Astrocyte of the spinal cord (primary cell): Measurements from ENCODE around the gene CIITA.

Experiments used
- DNase-seq: peaks from one replicate; pipeline ENCODE4 v3.0.0; 2011; ENCODE audit warnings: low read depth, low spot score
- H3K4me3 ChIP-seq: 2 replicates; pipeline ENCODE4 v1.5.1; 2011; ENCODE audit warnings: low read depth, mild to moderate bottlenecking, low read length, moderate library complexity
- CTCF ChIP-seq: IDR thresholded peaks from 2 replicates; pipeline ENCODE4 v1.5.1; 2012; ENCODE audit warnings: low read depth, mild to moderate bottlenecking, low read length, inconsistent platforms
- in situ Hi-C: cut with HindIII; loops from 2 replicates; pipeline ENCODE4 v1.10.0; 2017; ENCODE audit warnings: low sequenced_read_pairs

The CIITA gene

GRCh38 chr16:10840703-10841102 is 36.3 kb upstream of the CIITA start:
- H3K4me3 ChIP-seq, result no peak overlapping the region
- no peak for DNase-seq
- in situ Hi-C loops, result no loop called here
- no peak for TF ChIP-seq CTCF

- TF ChIP-seq CTCF, result no peak
- DNase-seq, result no peak
- H3K4me3 ChIP-seq, result no peak overlapping the region
- in situ Hi-C loops, result no loop called here
Measured at GRCh38 chr16:10846213-10846998, 30.6 kb upstream of the CIITA start.

GRCh38 chr16:10847176-10847575 is 29.8 kb upstream of the CIITA start:
- TF ChIP-seq CTCF, result no peak
- in situ Hi-C loops, result no loop called here
- DNase-seq, result no peak
- H3K4me3 ChIP-seq, result no peak overlapping the region

- no peak for TF ChIP-seq CTCF
- in situ Hi-C loops, result no loop called here
- H3K4me3 ChIP-seq, result no peak overlapping the region
- no peak for DNase-seq
Measured at GRCh38 chr16:10849736-10850477, 27.1 kb upstream of the CIITA start.

GRCh38 chr16:10850478-10850850 is 26.5 kb upstream of the CIITA start:
- H3K4me3 ChIP-seq, result no peak overlapping the region
- no peak for TF ChIP-seq CTCF
- in situ Hi-C loops, result no loop called here
- DNase-seq, result no peak

- DNase-seq, result no peak
- no peak overlapping the region for H3K4me3 ChIP-seq
- no peak for TF ChIP-seq CTCF
- in situ Hi-C loops, result no loop called here
Measured at GRCh38 chr16:10851512-10851911, 25.5 kb upstream of the CIITA start.
